Measurements from ENCODE around the gene EBPL. TPM values are rescaled to one million over a fixed set of nuclear protein-coding genes. Genes with fewer than 3 reads are reported as not detected.

The EBPL gene
- total RNA-seq, 5 donors from 2014 or later (not counting 1 experiment from before 2014, with no cell fraction given): 15.7 to 32.3 (median 22.7) TPM

DNA sequence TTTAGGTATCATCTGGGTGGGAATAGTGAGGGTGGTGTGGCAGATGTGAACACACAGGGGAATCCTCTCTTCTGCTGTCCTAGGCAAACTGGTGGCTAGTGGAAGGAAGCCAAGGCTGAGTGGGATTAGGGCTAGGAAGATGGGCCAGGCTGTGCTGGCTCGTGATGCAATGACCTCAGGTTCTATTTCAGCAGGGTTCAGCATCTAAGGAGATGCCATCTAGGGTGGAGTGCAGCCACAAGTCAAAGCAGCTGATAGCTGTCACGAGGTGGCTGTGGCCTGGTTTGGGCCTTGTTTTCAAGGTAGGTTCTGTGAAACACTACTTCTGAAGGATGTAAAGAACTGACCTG is 41.3 kb downstream of the EBPL start:
- Mint-ChIP-seq H3K27me3 (no peaks in the 10 kb centered on the region), H3K4me1 (peaks cover 8 to 10% (median 9%) of the 10 kb centered on the region in 3 donors), H3K9me3 (no peaks in the 10 kb centered on the region), H3K36me3 (no peaks in the 10 kb centered on the region), H3K4me3 (no peak overlapping the region), H3K27ac (no peak overlapping the region)
- H3K4me1 ChIP-seq (ENCODE audit: control insufficient read depth in 1 of 2, extremely low read depth in 1 of 2, insufficient read depth in 2 of 2, low read length in 2 of 2): peaks cover 0 to 7% of the 10 kb centered on the region in 2 experiments
- no peaks in the 10 kb centered on the region for H3K36me3 ChIP-seq (ENCODE audit: control insufficient read depth in 2 of 2, extremely low read depth in 1 of 2, insufficient read depth in 1 of 2, low read length in 1 of 2)
- no peak for DNase-seq
- H3K9me3 ChIP-seq: no peaks in the 10 kb centered on the region
- no peak overlapping the region for H3K27ac ChIP-seq (ENCODE audit: low read length)
- H3K4me3 ChIP-seq (ENCODE audit: control insufficient read depth in 1 of 2, extremely low read depth in 1 of 2, low read length in 1 of 2): no peak overlapping the region
- POLR2A ChIA-PET: no interaction called here
- CTCF ChIA-PET: no interaction called here
- H3K27me3 ChIP-seq (replicated peaks in 1 of 2; ENCODE audit: control insufficient read depth in 2 of 2, extremely low read depth in 1 of 2, insufficient read depth in 2 of 2, low read length in 1 of 2): peaks cover 0 to 3% of the 10 kb centered on the region in 2 experiments
- WGBS (ENCODE audit: insufficient coverage): 63% methylated on average over 2 of the region's 2 CpGs
- no peak for ATAC-seq (replicated peaks in 1 of 4)

DNA sequence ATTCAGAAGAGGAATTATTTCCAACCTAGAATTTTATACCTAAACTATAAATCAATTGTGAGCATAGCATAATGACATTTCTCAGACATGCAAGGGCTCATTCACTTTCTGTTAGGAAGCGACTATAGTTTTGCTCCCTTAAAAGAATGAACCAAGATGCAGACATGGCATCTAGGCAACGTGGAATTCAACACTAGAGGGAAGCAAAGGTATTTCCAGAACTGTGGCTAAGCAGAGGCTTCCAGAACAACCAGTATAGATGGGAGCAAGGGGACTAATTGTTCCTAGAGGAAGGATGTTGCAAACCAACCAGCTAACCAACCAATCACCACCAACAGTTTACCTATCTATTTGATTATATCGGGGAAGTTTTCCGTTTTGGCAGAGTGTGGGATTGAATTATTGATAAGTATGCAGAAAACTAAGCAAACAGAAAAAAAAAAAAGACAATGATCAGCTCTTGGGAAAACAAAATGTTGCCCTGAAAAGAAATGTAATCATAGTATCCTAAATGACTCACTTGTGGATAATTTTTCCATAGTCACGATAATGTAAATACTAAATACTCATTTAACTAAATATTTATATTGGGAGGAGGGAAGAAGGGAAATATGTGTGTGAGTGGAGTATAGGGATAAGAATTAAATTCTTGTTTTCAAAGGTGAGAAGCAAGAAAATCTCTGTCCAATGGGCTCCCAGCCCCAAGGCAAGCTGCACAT is 41.9 kb downstream of the EBPL start:
- Histone ChIP-seq H3K36me3 (ENCODE audit: control insufficient read depth in 2 of 2, extremely low read depth in 1 of 2, insufficient read depth in 1 of 2, low read length in 1 of 2) (no peaks in the 10 kb centered on the region), H3K4me3 (ENCODE audit: control insufficient read depth in 1 of 2, extremely low read depth in 1 of 2, low read length in 1 of 2) (no peak overlapping the region), H3K27ac (ENCODE audit: low read length) (no peak overlapping the region), H3K9me3 (no peaks in the 10 kb centered on the region), H3K27me3 (replicated peaks in 1 of 2; ENCODE audit: control insufficient read depth in 2 of 2, extremely low read depth in 1 of 2, insufficient read depth in 2 of 2, low read length in 1 of 2) (peaks cover 0 to 3% of the 10 kb centered on the region in 2 experiments), H3K4me1 (ENCODE audit: control insufficient read depth in 1 of 2, extremely low read depth in 1 of 2, insufficient read depth in 2 of 2, low read length in 2 of 2) (peaks cover 0 to 7% of the 10 kb centered on the region in 2 experiments)
- DNase-seq: no peak
- ChIA-PET POLR2A (interaction anchor here in 1 of 2 donors (0.6 kb wide), 1 partner anchor 41 kb away, joined by 3 read pairs; no protein-coding TSS in a partner anchor), CTCF (no interaction called here)
- H3K4me1 Mint-ChIP-seq: peaks cover 12 to 14% (median 12%) of the 10 kb centered on the region in 3 donors
- no peak for ATAC-seq (replicated peaks in 1 of 4)
- no peaks in the 10 kb centered on the region for H3K9me3 Mint-ChIP-seq
- no peaks in the 10 kb centered on the region for H3K27me3 Mint-ChIP-seq
- 89% methylated on average over 1 of the region's 5 CpGs for WGBS (ENCODE audit: insufficient coverage)
- H3K36me3 Mint-ChIP-seq: no peaks in the 10 kb centered on the region
- H3K27ac Mint-ChIP-seq: no peak overlapping the region
- H3K4me3 Mint-ChIP-seq: no peak overlapping the region

DNA sequence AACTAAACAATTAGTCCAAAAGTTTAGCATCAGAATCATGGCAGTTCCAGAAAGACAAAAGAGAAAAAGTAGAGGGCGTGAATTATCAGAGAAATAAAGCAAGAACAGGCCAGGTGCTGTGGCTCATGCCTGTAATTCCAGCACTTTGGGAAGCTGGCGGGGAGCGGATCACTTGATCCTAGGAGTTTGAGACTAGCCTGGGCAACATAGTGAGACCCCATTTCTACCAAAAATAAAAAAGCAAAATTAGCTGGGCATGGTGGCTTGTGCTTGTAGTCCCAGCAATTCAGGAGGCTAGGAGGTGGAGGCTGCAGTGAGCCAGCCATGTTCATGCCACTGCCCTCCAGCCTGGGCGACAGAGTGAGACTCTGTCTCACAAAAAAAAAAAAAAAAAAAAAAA is 44.6 kb downstream of the EBPL start:
- Mint-ChIP-seq H3K27ac (no peak overlapping the region), H3K9me3 (no peaks in the 10 kb centered on the region), H3K27me3 (no peaks in the 10 kb centered on the region), H3K36me3 (no peaks in the 10 kb centered on the region), H3K4me1 (peaks cover 12 to 17% (median 17%) of the 10 kb centered on the region in 3 donors), H3K4me3 (no peak overlapping the region)
- Histone ChIP-seq H3K4me3 (ENCODE audit: control insufficient read depth in 1 of 2, extremely low read depth in 1 of 2, low read length in 1 of 2) (no peak overlapping the region), H3K27me3 (replicated peaks in 1 of 2; ENCODE audit: control insufficient read depth in 2 of 2, extremely low read depth in 1 of 2, insufficient read depth in 2 of 2, low read length in 1 of 2) (no peaks in the 10 kb centered on the region), H3K27ac (ENCODE audit: low read length) (no peak overlapping the region), H3K4me1 (ENCODE audit: control insufficient read depth in 1 of 2, extremely low read depth in 1 of 2, insufficient read depth in 2 of 2, low read length in 2 of 2) (peaks cover 0 to 7% of the 10 kb centered on the region in 2 experiments), H3K36me3 (ENCODE audit: control insufficient read depth in 2 of 2, extremely low read depth in 1 of 2, insufficient read depth in 1 of 2, low read length in 1 of 2) (no peaks in the 10 kb centered on the region), H3K9me3 (no peaks in the 10 kb centered on the region)
- ChIA-PET POLR2A (no interaction called here), CTCF (no interaction called here)
- no peak for DNase-seq
- ATAC-seq (replicated peaks in 1 of 4): no peak
- 93% methylated on average over 3 of the region's 4 CpGs for WGBS (ENCODE audit: insufficient coverage)

DNA sequence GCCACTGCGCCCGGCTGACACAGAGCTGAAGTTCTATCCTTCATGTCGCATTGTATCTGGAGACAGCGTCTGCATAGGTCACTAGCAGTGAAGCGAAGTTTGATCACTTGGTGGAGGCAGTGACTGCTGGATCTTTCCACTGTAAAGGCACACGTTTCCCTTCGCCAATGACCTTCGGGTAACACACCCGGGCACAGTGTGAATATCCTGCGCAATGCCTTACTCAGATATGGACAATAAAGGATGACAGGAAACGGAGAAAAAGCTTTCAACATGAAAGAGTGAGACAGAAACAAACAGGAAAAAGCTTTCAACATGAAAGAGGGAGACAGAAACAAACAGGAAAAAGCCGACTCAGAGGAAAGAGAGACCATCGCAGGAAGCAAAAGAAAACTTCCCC is 45.8 kb downstream of the EBPL start:
- Mint-ChIP-seq H3K36me3 (no peaks in the 10 kb centered on the region), H3K4me1 (peaks cover 12 to 17% (median 17%) of the 10 kb centered on the region in 3 donors), H3K9me3 (no peaks in the 10 kb centered on the region), H3K27me3 (no peaks in the 10 kb centered on the region), H3K27ac (peak overlapping the region; percentile 66 to 82), H3K4me3 (peak overlapping the region; percentile 31 to 61 (median 53))
- Histone ChIP-seq H3K4me3 (ENCODE audit: control insufficient read depth in 1 of 2, extremely low read depth in 1 of 2, low read length in 1 of 2) (no peak overlapping the region), H3K36me3 (ENCODE audit: control insufficient read depth in 2 of 2, extremely low read depth in 1 of 2, insufficient read depth in 1 of 2, low read length in 1 of 2) (no peaks in the 10 kb centered on the region), H3K4me1 (ENCODE audit: control insufficient read depth in 1 of 2, extremely low read depth in 1 of 2, insufficient read depth in 2 of 2, low read length in 2 of 2) (peaks cover 0 to 7% of the 10 kb centered on the region in 2 experiments), H3K27me3 (replicated peaks in 1 of 2; ENCODE audit: control insufficient read depth in 2 of 2, extremely low read depth in 1 of 2, insufficient read depth in 2 of 2, low read length in 1 of 2) (no peaks in the 10 kb centered on the region), H3K27ac (ENCODE audit: low read length) (no peak overlapping the region), H3K9me3 (no peaks in the 10 kb centered on the region)
- 72% methylated on average over 6 of the region's 13 CpGs for WGBS (ENCODE audit: insufficient coverage)
- ChIA-PET CTCF (interaction anchor here (0.6 to 0.7 kb wide), 3 partner anchors 33 to 363 kb away, joined by 3 read pairs; no protein-coding TSS in a partner anchor), POLR2A (no interaction called here)
- ATAC-seq (replicated peaks in 1 of 4) (peak; percentile 37 to 68 (median 56)), DNase-seq (peak in 1 of 35 experiments; percentile 12)

GRCh38 chr13:49643035-49643646 is 48.1 kb downstream of the EBPL start:
- peaks cover 0 to 7% of the 10 kb centered on the region in 2 experiments for H3K4me1 ChIP-seq (ENCODE audit: control insufficient read depth in 1 of 2, extremely low read depth in 1 of 2, insufficient read depth in 2 of 2, low read length in 2 of 2)
- peaks cover 12 to 17% (median 17%) of the 10 kb centered on the region in 3 donors for H3K4me1 Mint-ChIP-seq
- POLR2A ChIA-PET: no interaction called here

DNA sequence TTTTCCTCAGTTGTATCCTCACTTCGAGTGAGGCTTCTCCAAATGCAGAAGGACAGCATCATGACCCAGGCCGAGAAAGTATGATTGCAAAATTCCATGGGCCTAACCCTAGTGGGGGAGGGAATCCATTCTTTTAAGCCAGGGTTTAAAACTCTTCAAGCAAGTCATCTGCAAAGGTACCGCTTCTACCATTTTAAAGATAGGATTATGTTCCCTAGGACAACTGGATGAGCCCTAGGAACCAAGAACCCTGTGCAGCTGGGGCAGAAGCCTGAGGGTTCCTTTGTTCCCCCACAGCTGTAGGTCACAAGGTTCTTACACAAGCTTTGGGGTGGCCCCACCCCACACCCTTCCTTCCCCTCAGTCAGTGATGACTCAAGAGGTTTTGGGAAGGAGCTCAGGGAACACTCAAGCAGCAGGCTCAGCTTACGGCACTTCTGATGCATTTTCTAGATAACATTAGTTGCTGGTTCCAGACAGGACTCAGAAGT is 49.4 kb downstream of the EBPL start:
- WGBS (ENCODE audit: insufficient coverage): 100% methylated on average over 2 of the region's 4 CpGs
- H3K4me3 ChIP-seq (ENCODE audit: control insufficient read depth in 1 of 2, extremely low read depth in 1 of 2, low read length in 1 of 2): no peak overlapping the region

More at GRCh38 chr13:49643035-49643646, 48.1 kb downstream of the EBPL start:
- DNase-seq (no peak), ATAC-seq (replicated peaks in 1 of 4) (no peak)
- Histone ChIP-seq H3K36me3 (ENCODE audit: control insufficient read depth in 2 of 2, extremely low read depth in 1 of 2, insufficient read depth in 1 of 2, low read length in 1 of 2) (no peaks in the 10 kb centered on the region), H3K9me3 (no peaks in the 10 kb centered on the region), H3K4me3 (ENCODE audit: control insufficient read depth in 1 of 2, extremely low read depth in 1 of 2, low read length in 1 of 2) (no peak overlapping the region), H3K27me3 (replicated peaks in 1 of 2; ENCODE audit: control insufficient read depth in 2 of 2, extremely low read depth in 1 of 2, insufficient read depth in 2 of 2, low read length in 1 of 2) (no peaks in the 10 kb centered on the region), H3K27ac (ENCODE audit: low read length) (no peak overlapping the region)
- Mint-ChIP-seq H3K36me3 (no peaks in the 10 kb centered on the region), H3K4me3 (no peak overlapping the region), H3K27ac (peak overlapping the region; percentile 4 to 50), H3K9me3 (no peaks in the 10 kb centered on the region), H3K27me3 (no peaks in the 10 kb centered on the region)
- WGBS (ENCODE audit: insufficient coverage): 83% methylated on average over 2 of the region's 12 CpGs
- CTCF ChIA-PET: no interaction called here

More for the DNA sequence above, 49.4 kb downstream of the EBPL start:
- POLR2A ChIA-PET: no interaction called here
- ATAC-seq (replicated peaks in 1 of 4) (no peak), DNase-seq (peak in 1 of 35 experiments; percentile 26)
- H3K36me3 Mint-ChIP-seq: no peaks in the 10 kb centered on the region
- H3K9me3 ChIP-seq: no peaks in the 10 kb centered on the region
- H3K27me3 ChIP-seq (replicated peaks in 1 of 2; ENCODE audit: control insufficient read depth in 2 of 2, extremely low read depth in 1 of 2, insufficient read depth in 2 of 2, low read length in 1 of 2): no peaks in the 10 kb centered on the region
- H3K4me1 ChIP-seq (ENCODE audit: control insufficient read depth in 1 of 2, extremely low read depth in 1 of 2, insufficient read depth in 2 of 2, low read length in 2 of 2): peaks cover 0 to 7% of the 10 kb centered on the region in 2 experiments
- no peaks in the 10 kb centered on the region for H3K27me3 Mint-ChIP-seq
- H3K27ac ChIP-seq (ENCODE audit: low read length): no peak overlapping the region
- H3K27ac Mint-ChIP-seq: no peak overlapping the region
- CTCF ChIA-PET: no interaction called here
- H3K36me3 ChIP-seq (ENCODE audit: control insufficient read depth in 2 of 2, extremely low read depth in 1 of 2, insufficient read depth in 1 of 2, low read length in 1 of 2): no peaks in the 10 kb centered on the region
- no peaks in the 10 kb centered on the region for H3K9me3 Mint-ChIP-seq
- no peak overlapping the region for H3K4me3 Mint-ChIP-seq
- peaks cover 12 to 17% (median 17%) of the 10 kb centered on the region in 3 donors for H3K4me1 Mint-ChIP-seq

All from T-cell (primary cell).